ENCODE results near the gene MAGI1.

Gene MAGI1

GRCh38 chr3:65785065-65785645, 253.6 kb downstream of the MAGI1 start:
- H3K4me3 ChIP-seq (ENCODE audit: low read length) = no peak overlapping the region
- peak; percentile 68 for DNase-seq (ENCODE audit: low read depth)
- TF ChIP-seq, protein P1, sequence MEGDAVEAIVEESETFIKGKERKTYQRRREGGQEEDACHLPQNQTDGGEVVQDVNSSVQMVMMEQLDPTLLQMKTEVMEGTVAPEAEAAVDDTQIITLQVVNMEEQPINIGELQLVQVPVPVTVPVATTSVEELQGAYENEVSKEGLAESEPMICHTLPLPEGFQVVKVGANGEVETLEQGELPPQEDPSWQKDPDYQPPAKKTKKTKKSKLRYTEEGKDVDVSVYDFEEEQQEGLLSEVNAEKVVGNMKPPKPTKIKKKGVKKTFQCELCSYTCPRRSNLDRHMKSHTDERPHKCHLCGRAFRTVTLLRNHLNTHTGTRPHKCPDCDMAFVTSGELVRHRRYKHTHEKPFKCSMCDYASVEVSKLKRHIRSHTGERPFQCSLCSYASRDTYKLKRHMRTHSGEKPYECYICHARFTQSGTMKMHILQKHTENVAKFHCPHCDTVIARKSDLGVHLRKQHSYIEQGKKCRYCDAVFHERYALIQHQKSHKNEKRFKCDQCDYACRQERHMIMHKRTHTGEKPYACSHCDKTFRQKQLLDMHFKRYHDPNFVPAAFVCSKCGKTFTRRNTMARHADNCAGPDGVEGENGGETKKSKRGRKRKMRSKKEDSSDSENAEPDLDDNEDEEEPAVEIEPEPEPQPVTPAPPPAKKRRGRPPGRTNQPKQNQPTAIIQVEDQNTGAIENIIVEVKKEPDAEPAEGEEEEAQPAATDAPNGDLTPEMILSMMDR (IDR thresholded peaks at IDR 0.05; ENCODE audit: insufficient read depth, low read depth, low read length, missing control alignments) = peak; percentile 73

GRCh38 chr3:65783117-65783516, 255.6 kb downstream of the MAGI1 start:
- DNase-seq (ENCODE audit: low read depth) = no peak
- no peak overlapping the region for H3K4me3 ChIP-seq (ENCODE audit: low read length)
- TF ChIP-seq, protein P1 (IDR thresholded peaks at IDR 0.05; ENCODE audit: insufficient read depth, low read depth, low read length, missing control alignments) = no peak

DNA sequence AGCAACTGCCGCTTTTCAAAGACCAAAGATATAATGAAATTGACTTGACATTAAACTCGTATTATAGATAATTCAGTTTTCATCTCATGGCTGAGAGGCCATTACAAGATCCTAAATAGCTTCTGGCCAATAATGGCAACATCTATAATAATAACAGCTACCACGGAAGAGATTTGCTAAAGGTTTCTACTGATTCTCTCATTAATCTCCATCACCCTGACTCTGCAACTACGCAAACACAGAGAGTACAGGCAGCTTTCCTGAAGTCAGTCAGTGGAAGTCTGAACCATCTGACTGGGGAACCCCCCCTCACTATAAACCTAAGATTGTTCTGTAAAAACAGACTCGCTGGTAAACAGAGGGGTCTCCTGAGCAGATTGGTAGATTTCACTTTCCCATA, 257.1 kb downstream of the MAGI1 start:
- TF ChIP-seq, protein P1 (IDR thresholded peaks at IDR 0.05; ENCODE audit: insufficient read depth, low read depth, low read length, missing control alignments) = no peak
- no peak for DNase-seq (ENCODE audit: low read depth)
- no peak overlapping the region for H3K4me3 ChIP-seq (ENCODE audit: low read length)

DNA sequence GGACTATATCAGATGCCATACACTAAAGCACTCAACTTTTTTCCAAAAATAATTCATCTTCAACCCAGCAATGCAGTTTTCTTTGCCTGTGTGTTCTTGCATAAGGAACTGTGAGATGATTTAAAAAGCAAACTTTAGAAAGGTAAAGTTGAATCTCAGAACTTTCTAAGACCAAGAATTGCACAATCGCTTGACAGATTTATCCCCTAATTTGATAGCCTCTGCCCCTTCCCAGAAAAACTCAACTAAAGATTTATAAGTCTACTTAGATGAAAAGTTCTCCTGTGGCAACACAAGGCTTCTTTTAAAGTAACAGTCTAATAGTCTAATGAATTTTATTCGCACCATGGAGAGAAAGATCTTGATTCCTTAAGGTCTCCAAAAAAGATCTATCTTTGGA, 259.3 kb downstream of the MAGI1 start:
- H3K4me3 ChIP-seq (ENCODE audit: low read length) = no peak overlapping the region
- no peak for DNase-seq (ENCODE audit: low read depth)

DNA sequence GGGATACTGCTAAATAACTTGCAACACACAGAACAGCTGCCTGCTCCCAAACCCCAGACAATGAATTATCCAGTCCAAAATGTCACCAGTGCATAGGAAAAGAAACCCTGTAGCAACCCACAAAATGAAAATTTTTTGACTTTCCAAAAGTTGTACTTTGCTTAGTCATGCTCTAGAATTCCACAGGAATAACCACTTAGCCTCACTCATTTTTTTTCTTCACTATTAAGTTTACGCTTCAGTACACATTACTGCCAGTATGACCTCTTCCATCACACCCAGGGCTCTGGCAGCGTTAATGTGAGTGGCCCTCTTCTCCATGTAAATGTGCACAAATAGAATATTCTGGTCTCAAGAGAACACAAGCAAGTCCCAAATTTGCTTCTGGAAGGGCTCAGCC, 259.8 kb downstream of the MAGI1 start:
- no peak for DNase-seq (ENCODE audit: low read depth)
- TF ChIP-seq, protein P1 (IDR thresholded peaks at IDR 0.05; ENCODE audit: insufficient read depth, low read depth, low read length, missing control alignments) = no peak
- H3K4me3 ChIP-seq (ENCODE audit: low read length) = no peak overlapping the region

More for the DNA sequence above, 259.3 kb downstream of the MAGI1 start:
- TF ChIP-seq, protein P1 (IDR thresholded peaks at IDR 0.05; ENCODE audit: insufficient read depth, low read depth, low read length, missing control alignments) = no peak

DNA sequence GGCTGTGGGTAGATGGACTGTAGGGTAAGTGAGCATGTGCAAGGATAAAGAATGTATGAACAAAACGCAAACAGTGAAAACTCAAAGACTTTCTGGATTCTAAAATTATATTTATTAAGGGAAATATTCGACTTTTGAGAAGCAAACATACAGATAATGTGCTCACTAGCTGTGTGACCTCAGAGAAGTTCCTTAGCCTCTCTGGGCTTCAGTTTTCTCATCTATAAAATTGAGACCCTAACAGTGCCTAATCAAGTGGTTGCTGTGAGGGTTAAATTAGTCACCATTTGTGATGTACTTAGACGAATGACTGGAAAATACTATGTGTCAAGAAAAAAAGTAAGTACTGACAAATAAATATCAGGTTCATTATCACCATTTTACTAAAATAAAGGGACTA, 261.7 kb downstream of the MAGI1 start:
- no peak overlapping the region for H3K4me3 ChIP-seq (ENCODE audit: low read length)
- TF ChIP-seq, protein P1 (IDR thresholded peaks at IDR 0.05; ENCODE audit: insufficient read depth, low read depth, low read length, missing control alignments) = no peak
- no peak for DNase-seq (ENCODE audit: low read depth)

DNA sequence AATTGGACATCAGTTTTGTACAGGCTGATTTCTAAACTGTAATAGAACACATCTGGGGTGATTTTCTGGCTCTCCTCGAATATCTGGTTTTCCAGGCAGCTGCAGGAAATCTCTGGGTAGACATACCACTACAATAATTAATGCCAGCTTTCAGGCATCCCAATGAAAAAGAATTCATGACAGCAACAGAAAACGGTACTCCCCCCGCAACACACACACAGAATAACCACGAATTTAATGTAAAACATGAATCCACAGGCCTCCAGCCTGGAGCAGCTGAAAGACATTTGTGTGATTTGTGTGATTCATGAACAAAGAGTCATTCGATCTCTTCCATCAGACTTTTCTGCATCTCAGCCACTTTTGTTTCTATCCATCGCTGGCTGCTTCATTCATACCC, 262.2 kb downstream of the MAGI1 start:
- no peak overlapping the region for H3K4me3 ChIP-seq (ENCODE audit: low read length)
- TF ChIP-seq, protein P1 (IDR thresholded peaks at IDR 0.05; ENCODE audit: insufficient read depth, low read depth, low read length, missing control alignments) = no peak
- DNase-seq (ENCODE audit: low read depth) = peak; percentile 25

All from epithelial cell of esophagus (primary cell).